Measurements from ENCODE around the gene SRL. TPM values are rescaled to one million over a fixed set of nuclear protein-coding genes. Genes with fewer than 3 reads are reported as not detected.

SRL gene
- 0.08 and 0.31 TPM in 2 replicates for polyA plus RNA-seq (2014; cell fraction: cytosol; rRNA removed)
- 0.05 TPM in 1 of 2 replicates, not detected in the other for polyA plus RNA-seq (2014; cell fraction: nucleus; rRNA removed)

GRCh38 chr16:4241928-4242283, at the start of gene SRL:
SRL (minus strand) TSS chr16:4242080; CDS start chr16:4242067, 13 bp downstream.
- no peak for DNase-seq (ENCODE audit: low spot score)

GRCh38 chr16:4290236-4290830, 48.5 kb upstream of the SRL start:
- DNase-seq (ENCODE audit: low spot score) = no peak

GRCh38 chr16:4288148-4288921, 46.5 kb upstream of the SRL start:
- DNase-seq (ENCODE audit: low spot score) = peak; percentile 74

GRCh38 chr16:4285167-4285566, 43.3 kb upstream of the SRL start:
- DNase-seq (ENCODE audit: low spot score) = no peak

- DNase-seq (ENCODE audit: low spot score) = no peak
Observed at GRCh38 chr16:4283939-4284338, 42.1 kb upstream of the SRL start.

GRCh38 chr16:4283441-4283840, 41.6 kb upstream of the SRL start:
- DNase-seq (ENCODE audit: low spot score) = no peak

- no peak for DNase-seq (ENCODE audit: low spot score)
Observed at GRCh38 chr16:4280625-4281024, 38.7 kb upstream of the SRL start.

- DNase-seq (ENCODE audit: low spot score) = no peak
Observed at GRCh38 chr16:4277987-4278513, 36.2 kb upstream of the SRL start.

GRCh38 chr16:4275861-4276260, 34.0 kb upstream of the SRL start:
- DNase-seq (ENCODE audit: low spot score) = no peak

GRCh38 chr16:4273858-4274311, 32.0 kb upstream of the SRL start:
- DNase-seq (ENCODE audit: low spot score) = peak; percentile 70

GRCh38 chr16:4272114-4272956, 30.5 kb upstream of the SRL start:
- DNase-seq (ENCODE audit: low spot score) = peak; percentile 67

- peak; percentile 95 for DNase-seq (ENCODE audit: low spot score)
Observed at GRCh38 chr16:4271176-4272113, 29.6 kb upstream of the SRL start.

GRCh38 chr16:4270595-4270994, 28.7 kb upstream of the SRL start:
- no peak for DNase-seq (ENCODE audit: low spot score)

- DNase-seq (ENCODE audit: low spot score) = no peak
Observed at GRCh38 chr16:4270091-4270490, 28.2 kb upstream of the SRL start.

- peak; percentile 59 for DNase-seq (ENCODE audit: low spot score)
Observed at GRCh38 chr16:4266372-4266771, 24.5 kb upstream of the SRL start.

GRCh38 chr16:4265676-4266075, 23.8 kb upstream of the SRL start:
- DNase-seq (ENCODE audit: low spot score) = no peak

GRCh38 chr16:4264546-4264945, 22.7 kb upstream of the SRL start:
- DNase-seq (ENCODE audit: low spot score) = no peak

GRCh38 chr16:4263504-4264436, 21.9 kb upstream of the SRL start:
- DNase-seq (ENCODE audit: low spot score) = peak; percentile 88

- no peak for DNase-seq (ENCODE audit: low spot score)
Observed at GRCh38 chr16:4262303-4262835, 20.5 kb upstream of the SRL start.

Measured in SK-N-DZ (cell line).